Fibroblast of mammary gland (primary cell): ENCODE results near the gene MUS81.

ENCODE experiments used
- DNase-seq: peaks from one replicate; pipeline ENCODE4 v3.0.0-alpha.2; 2010; ENCODE audit warnings: low read depth
- H3K4me3 ChIP-seq: 2 replicates; pipeline ENCODE4 v1.5.1; 2011; ENCODE audit warnings: low read depth, mild to moderate bottlenecking, low read length, moderate library complexity; ENCODE audit not compliant: control insufficient read depth
- TF ChIP-seq, protein P1 (sequence below): conservative IDR thresholded peaks from 2 replicates; pipeline ENCODE4 v1.5.1; 2011; ENCODE audit warnings: low read depth, low read length, inconsistent platforms; ENCODE audit not compliant: control insufficient read depth, insufficient read depth

MUS81 gene

DNA sequence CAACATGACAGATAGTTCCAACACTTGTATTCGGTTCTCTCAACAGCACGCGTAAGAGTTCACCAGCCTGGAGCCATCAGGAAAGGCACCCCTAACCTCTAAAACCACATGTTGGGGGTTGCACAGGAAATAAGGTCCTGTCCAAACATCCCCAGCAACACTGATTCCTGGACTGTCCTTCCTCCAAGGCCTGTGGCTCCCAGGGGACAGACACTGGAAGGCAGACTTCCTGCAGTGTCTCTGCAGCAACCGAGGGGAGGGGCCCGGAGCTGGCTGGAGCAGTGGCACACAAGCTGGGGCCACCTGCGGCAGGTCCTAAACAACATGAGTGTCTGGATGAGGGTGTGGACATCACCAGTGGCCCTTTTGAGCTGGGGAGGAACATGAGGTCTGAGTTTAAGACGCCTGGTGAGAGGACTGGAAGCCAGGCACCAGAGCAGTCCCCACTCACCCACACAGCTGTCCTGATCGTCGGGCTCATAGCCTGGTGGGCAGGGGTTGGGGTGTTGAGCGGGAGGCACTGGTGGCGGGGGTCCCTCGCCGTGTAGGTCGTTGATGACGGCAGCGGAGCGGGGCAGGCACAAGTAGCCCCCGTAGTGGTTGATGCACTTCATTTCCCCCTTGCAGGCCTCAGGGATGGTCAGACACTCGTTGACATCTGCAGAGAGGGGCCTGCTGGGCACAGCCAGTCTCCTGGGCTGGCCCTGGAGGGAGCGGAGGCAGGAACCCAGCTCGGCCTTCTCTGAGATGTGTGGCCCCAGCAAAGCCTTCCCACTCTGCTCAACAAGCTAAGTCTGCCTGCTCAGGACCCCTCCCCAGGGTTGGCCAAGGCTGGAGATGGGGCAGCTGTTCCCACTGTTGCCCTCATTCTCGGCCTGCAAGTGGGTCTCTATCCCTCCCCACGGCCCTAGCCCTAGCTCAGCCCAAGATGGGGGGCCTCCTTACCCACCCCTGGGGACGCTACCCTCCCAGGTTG, 10.8 kb downstream of the MUS81 start:
- H3K4me3 ChIP-seq = peak overlapping the region; percentile 69
- TF ChIP-seq, protein P1, sequence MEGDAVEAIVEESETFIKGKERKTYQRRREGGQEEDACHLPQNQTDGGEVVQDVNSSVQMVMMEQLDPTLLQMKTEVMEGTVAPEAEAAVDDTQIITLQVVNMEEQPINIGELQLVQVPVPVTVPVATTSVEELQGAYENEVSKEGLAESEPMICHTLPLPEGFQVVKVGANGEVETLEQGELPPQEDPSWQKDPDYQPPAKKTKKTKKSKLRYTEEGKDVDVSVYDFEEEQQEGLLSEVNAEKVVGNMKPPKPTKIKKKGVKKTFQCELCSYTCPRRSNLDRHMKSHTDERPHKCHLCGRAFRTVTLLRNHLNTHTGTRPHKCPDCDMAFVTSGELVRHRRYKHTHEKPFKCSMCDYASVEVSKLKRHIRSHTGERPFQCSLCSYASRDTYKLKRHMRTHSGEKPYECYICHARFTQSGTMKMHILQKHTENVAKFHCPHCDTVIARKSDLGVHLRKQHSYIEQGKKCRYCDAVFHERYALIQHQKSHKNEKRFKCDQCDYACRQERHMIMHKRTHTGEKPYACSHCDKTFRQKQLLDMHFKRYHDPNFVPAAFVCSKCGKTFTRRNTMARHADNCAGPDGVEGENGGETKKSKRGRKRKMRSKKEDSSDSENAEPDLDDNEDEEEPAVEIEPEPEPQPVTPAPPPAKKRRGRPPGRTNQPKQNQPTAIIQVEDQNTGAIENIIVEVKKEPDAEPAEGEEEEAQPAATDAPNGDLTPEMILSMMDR = no peak
- no peak for DNase-seq

DNA sequence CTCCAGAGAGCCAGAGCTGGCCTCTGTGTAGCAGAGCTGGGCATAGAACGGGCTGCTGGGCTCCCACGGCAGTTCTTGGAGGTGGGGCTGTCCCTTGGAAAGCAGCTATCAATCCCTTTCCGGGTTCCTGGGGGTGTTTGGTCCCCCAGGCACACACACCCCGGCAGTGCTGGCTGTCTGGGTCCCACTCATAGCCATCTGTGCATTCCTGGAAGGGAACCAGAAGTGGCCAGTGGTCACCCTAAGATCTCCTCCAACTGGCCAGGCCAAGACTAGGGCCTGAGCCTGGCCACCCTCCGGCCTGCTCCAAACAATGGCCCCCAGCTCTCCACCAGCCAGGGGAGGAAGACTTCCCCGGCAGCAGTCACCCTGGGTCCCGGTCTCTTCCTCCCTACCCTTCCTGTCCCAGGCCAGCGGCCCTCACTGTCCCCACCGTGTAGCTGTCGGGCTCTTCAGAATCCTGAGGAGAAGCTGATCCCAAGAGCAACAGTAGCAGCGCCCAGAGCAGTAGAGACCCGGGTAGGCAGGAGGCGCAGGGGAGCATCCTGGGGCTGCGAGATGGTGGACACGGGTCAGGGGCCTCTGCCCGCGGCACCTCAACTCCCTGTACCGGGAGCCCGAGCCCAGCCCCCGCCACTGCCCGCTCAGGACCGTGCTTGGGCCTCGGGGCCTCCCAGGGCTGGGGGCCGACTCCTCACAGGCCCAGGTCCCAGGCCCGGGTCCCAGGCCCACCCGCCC, 11.7 kb downstream of the MUS81 start:
- TF ChIP-seq, protein P1 = peak; percentile 18
- H3K4me3 ChIP-seq = peak overlapping the region; percentile 69
- no peak for DNase-seq

DNA sequence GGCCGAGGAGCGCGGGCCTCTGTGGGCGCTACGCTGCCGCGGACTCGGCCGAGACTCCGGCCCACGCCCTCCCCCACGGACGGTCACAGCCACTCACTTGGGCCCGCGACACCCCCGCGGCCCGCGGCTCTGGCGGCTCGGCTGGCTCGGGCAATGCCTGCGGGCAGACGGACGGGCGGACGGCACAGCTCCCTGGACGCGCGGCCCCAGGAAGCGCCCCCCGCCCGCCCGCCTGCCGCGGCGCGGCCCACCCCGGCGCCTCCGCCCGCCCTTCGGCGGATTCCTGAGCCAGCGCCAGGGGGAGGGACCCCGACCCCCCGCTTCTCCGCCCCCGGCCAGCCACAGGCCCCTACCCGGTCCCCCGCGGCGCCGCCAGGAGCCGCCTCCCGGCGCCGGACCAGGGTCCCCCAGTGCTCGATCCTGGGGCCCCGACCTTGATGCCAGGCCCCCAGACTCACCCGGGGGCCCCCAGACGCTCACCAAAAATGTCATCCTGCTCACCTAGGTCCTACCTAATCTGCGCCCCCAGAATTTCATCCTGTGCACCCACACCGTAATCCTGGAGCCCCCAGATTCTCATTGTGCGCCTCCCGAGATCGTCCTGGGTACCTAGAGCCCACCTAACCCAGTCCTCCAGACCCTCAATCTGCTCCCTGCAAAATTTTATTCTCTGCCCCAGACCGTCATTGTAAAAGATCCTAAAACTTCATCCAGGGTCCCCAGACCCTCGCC, 12.5 kb downstream of the MUS81 start, which contains the start of gene EFEMP2:
Gene EFEMP2 (minus strand): TSS at position 215 of the 732 bp plus-strand sequence. CDS start 446 bp downstream, outside the sequence.
- DNase-seq = no peak

DNA sequence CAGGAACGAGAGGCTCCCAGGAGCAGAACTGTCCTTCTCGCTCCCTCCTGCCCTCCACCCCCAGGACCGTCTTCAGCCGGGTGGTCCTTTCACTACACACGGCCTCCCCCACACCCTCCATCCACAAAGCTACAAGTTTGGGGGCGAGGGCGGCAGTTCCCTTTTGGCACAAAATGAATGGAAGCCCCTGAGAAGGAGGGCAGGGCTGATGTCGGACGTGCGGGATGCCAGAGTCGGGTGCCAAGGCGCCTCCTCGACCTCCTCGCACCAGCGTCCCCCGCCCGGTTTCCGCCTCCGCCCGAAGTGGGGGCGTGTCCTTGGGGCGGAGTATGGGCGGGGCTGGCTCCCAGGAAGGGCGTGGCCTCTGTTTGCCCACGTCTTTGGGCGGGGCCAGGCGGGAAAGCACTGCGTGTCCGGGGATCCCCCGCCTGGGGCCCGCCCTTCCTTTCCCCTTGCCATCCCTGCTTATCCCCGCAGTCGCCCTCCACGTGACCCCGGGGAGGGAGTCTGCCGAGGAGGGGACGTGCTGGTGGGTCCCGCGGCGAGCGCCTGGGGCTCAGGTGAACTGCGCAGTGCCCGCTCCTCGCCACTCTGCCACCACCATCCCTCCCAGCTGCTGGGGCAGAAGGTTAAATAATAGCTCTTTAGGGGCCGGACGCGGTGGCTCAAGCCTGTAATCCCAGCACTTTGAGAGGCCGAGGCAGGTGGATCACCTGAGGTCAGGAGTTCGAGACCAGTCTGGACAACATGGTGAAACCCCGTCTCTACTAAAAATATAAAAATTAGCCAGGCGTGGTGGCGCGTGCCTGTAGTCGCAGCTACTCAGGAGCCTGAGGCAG, 13.3 kb downstream of the MUS81 start:
- TF ChIP-seq, protein P1 = no peak
- peak overlapping the region; percentile 69 for H3K4me3 ChIP-seq
- DNase-seq = peak; percentile 88

More for the DNA sequence above, 12.5 kb downstream of the MUS81 start, which contains the start of gene EFEMP2:
- TF ChIP-seq, protein P1 = no peak
- peak within 1 kb of the TSS; percentile 69 for H3K4me3 ChIP-seq

DNA sequence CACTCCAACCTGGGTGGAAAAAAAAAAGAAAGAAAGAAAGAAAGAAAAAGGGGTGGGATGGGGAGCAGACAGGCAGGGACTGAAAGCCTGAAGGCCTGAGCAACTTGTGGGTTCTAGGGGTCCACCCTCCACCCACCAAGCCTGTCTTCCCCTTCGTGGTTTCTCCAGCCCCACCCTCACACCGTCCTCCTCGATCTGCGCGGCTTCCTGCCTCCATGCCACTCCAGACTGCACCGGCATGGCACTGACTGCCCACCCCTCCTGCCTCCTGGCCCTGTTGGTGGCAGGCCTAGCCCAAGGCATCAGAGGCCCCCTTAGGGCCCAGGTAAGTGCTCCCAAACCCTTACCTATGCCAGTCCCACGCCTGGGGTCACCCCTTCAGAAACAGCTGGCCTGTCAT, 19.4 kb downstream of the MUS81 start, which contains the start of gene CTSW:
Gene CTSW (plus strand): TSS at position 221 of the 400 bp plus-strand sequence. CDS start 18 bp downstream, at position 239.
- no peak for DNase-seq

More for the DNA sequence above, 19.4 kb downstream of the MUS81 start, which contains the start of gene CTSW:
- no peak within 1 kb of the TSS for H3K4me3 ChIP-seq
- TF ChIP-seq, protein P1 = no peak
